ENCODE results near the gene SLC35F5.
"Not testable (repeated sequence)": the region's sequence is repeated elsewhere in the genome, so short reads cannot be mapped to it uniquely, and the experiment has no call there.

SLC35F5 gene

GRCh38 chr2:113697516-113697915, 58.9 kb downstream of the SLC35F5 start:
- DNase-seq (ENCODE audit: low spot score) = no peak

GRCh38 chr2:113694438-113694837, 62.0 kb downstream of the SLC35F5 start:
- DNase-seq (ENCODE audit: low spot score) = no peak

- no peak for DNase-seq (ENCODE audit: low spot score)
Measured at GRCh38 chr2:113692698-113693428, 63.6 kb downstream of the SLC35F5 start.

- DNase-seq (ENCODE audit: low spot score) = not testable (repeated sequence)
Measured at GRCh38 chr2:113690871-113691270, 65.6 kb downstream of the SLC35F5 start.

DNA sequence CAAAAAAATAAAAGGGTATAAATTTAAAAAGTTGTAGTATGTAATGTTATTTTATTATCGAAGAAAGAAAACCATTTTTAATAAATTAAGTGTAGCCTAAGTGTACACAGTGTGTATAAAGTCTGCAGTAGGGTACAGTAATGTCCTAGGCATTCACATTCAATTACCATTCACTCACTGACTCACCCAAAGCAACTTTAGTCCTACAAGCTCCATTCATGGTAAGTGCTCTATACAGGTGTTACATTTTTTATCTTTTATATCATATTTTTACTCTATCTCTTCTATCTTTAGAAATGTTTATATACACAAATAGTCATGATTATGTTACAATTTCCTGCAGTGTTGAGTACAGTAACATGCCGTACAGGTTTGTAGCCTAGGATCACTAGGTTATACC, 69.9 kb downstream of the SLC35F5 start:
- no peak for DNase-seq (ENCODE audit: low spot score)

- no peak for DNase-seq (ENCODE audit: low spot score)
Measured at GRCh38 chr2:113685471-113685870, 71.0 kb downstream of the SLC35F5 start.

- no peak for DNase-seq (ENCODE audit: low spot score)
Measured at GRCh38 chr2:113679457-113679856, 77.0 kb downstream of the SLC35F5 start.

- no peak for DNase-seq (ENCODE audit: low spot score)
Measured at GRCh38 chr2:113677330-113677729, 79.1 kb downstream of the SLC35F5 start.

DNA sequence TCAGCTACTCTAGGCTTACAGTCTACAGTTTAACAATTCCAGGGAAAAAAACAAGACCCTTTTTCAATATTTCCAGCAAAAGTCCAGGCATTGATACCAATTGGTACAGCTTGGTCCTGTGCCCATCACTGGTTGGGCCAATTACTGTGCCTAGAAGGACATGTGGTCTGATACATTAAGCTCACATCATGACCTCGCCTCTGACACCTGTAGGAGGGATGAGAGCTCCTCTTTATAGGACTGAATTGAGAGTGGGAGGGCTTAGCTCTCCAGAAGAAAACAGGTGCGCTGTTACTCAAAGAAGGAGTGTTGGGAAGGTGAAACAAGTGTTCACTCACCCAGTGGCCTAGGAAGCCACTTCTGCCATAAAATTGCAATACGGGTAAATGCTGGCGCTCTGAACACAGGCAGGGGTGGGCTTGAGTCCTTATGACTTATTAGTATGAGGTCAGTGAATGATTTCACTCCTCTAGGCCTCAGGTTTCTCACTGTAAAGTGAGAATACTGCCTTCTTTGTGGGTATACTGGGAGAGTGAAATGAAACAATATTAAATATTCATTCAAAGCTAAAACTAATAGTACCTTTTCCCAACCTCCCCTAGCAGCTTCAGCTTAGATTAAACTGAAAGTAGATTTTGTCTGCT, 79.7 kb downstream of the SLC35F5 start:
- no peak for DNase-seq (ENCODE audit: low spot score)

- no peak for DNase-seq (ENCODE audit: low spot score)
Measured at GRCh38 chr2:113675875-113676274, 80.6 kb downstream of the SLC35F5 start.

GRCh38 chr2:113672326-113672932, 84.0 kb downstream of the SLC35F5 start:
- DNase-seq (ENCODE audit: low spot score) = no peak

GRCh38 chr2:113669013-113669412, 87.4 kb downstream of the SLC35F5 start:
- DNase-seq (ENCODE audit: low spot score) = not testable (repeated sequence)

DNA sequence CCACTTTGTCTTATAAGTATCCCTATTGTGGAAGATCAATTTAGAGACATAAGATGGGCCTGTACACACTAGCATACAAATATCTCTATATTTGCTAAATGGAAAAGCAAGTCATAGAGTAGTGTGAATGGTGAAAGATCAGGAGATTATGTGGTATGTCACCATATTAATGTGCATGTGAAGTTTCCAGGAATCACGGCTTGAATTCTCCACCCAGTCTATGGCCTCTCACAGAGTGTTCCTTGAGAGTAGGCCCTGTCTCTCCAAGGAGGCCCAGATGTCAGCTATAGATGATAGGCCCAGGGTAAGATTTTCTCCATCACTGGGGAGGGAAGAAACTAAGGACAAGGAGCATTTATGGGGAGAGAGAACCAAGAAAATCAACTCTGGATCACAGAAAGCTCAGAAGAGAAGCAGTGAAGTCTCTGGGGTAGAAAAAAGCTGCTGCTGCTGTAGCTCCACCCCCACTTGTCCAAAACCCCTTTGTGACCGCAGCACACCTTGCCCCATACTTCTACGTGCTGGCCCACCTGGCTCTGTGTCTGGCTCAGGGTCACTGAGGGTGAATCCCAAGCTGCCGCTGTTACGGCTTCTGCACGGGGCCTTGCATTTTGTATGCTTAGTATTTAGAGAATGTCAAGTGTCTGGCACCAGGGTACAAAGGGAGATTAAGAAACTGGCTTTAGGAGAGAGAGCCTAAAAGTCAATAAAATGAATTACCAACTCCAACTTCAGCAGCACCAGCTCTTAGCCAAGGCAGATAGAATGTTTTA, 91.5 kb downstream of the SLC35F5 start:
- DNase-seq (ENCODE audit: low spot score) = not testable (repeated sequence)

DNA sequence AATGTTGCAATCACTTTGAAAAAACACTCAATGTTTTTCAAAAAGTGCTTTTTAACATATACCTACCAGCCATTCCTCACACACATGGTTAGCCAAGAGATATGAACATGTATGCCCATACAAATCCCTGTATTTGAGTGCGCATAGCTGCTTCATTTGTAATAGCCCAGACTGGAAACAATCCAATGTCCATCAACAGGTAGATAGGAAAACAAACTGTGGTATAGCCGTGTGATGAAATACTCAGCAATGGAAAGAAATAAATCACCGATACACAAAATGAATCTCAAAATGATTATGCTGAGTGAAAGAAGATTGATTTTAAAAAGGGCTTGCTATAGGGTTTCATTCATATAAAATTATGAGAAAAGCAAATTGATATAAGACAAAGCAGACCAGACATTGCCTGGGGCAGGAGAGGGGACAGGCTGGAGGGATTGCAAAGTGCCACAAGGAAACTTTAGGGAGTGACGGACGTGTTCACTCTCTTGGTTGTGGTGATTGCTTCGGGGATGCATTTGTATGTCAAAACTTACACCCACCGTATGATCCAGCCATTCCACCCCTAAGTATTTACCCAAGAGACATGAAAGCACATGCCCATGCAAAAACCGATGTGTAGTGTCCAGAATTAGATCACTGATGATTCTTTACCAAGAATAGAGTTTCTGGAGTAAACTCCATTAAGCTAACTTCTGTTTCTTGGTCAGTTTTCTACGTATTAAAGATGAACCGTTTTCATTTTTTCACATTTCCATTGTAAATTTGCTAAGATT, 93.0 kb downstream of the SLC35F5 start:
- DNase-seq (ENCODE audit: low spot score) = not testable (repeated sequence)

All from LoVo (cell line).